NCI-H146 treated with DMSO at 0.1 percent for 48 hours (cell line): ENCODE data around the gene SLC25A10.

Source experiments
- DNase-seq: peaks from one replicate; lab custom pipeline; 2025; ENCODE audit not compliant: unreplicated experiment; lab: John Stamatoyannopoulos, UW

Gene SLC25A10

GRCh38 chr17:81705518-81706231 lies 6.4 kb upstream of the SLC25A10 start:
- DNase-seq, result no peak

GRCh38 chr17:81706232-81706611 lies 5.9 kb upstream of the SLC25A10 start:
- no peak for DNase-seq

GRCh38 chr17:81706757-81707624 lies 5.1 kb upstream of the SLC25A10 start:
- no peak for DNase-seq

- DNase-seq, result no peak
These were observed 4.1 kb upstream of the SLC25A10 start for GRCh38 chr17:81707725-81708646.

- DNase-seq, result no peak
These were observed 3.3 kb upstream of the SLC25A10 start for GRCh38 chr17:81708739-81709185.

- peak; percentile 40 for DNase-seq
These were observed 1.4 kb upstream of the SLC25A10 start for GRCh38 chr17:81710514-81711308.

GRCh38 chr17:81712468-81713003 lies 452 bp downstream of the SLC25A10 start:
- DNase-seq, result no peak

- DNase-seq, result no peak
These were observed 996 bp downstream of the SLC25A10 start for GRCh38 chr17:81713004-81713555.

- DNase-seq, result no peak
These were observed 1.7 kb downstream of the SLC25A10 start for GRCh38 chr17:81713556-81714411.

- no peak for DNase-seq
These were observed 2.5 kb downstream of the SLC25A10 start for GRCh38 chr17:81714412-81715106.

GRCh38 chr17:81715107-81715871 lies 3.2 kb downstream of the SLC25A10 start:
- no peak for DNase-seq

- no peak for DNase-seq
These were observed 4.0 kb downstream of the SLC25A10 start for GRCh38 chr17:81715872-81716673.

- no peak for DNase-seq
These were observed 4.6 kb downstream of the SLC25A10 start for GRCh38 chr17:81716674-81716996.

- no peak for DNase-seq
These were observed 5.1 kb downstream of the SLC25A10 start for GRCh38 chr17:81717049-81717765.

- no peak for DNase-seq
These were observed 5.6 kb downstream of the SLC25A10 start for GRCh38 chr17:81717766-81718089.
